Activated CD4-positive, alpha-beta T cell treated with anti-CD3 and anti-CD28 coated beads, Interleukin-2, amount 10 ng/mL, durations not matched to agents 24 days and 14 days (primary cell): ENCODE measurements around the gene HIPK1. TPM values are rescaled to one million over a fixed set of nuclear protein-coding genes. Genes with fewer than 3 reads are reported as not detected.
"Not testable (repeated sequence)": the region's sequence is repeated elsewhere in the genome, so short reads cannot be mapped to it uniquely, and the experiment has no call there.

Experiments used
- DNase-seq: peaks from one replicate; pipeline ENCODE4 v3.0.0; 2022
- H3K27ac Mint-ChIP-seq: one replicate; pipeline ENCODE4 v1.8.0; 2022; ENCODE audit warnings: mild to moderate bottlenecking, mixed read lengths
- H3K27me3 Mint-ChIP-seq: one replicate; pipeline ENCODE4 v1.8.0; 2022; ENCODE audit warnings: mixed read lengths
- H3K36me3 Mint-ChIP-seq: one replicate; pipeline ENCODE4 v1.8.0; 2022; ENCODE audit warnings: low read depth, mild to moderate bottlenecking, mixed read lengths
- H3K4me1 Mint-ChIP-seq: one replicate; pipeline ENCODE4 v1.8.0; 2021; ENCODE audit warnings: mixed read lengths
- H3K4me3 Mint-ChIP-seq: one replicate; pipeline ENCODE4 v1.8.0; 2022; ENCODE audit warnings: mild to moderate bottlenecking, moderate library complexity, mixed read lengths
- H3K9me3 Mint-ChIP-seq: one replicate; pipeline ENCODE4 v1.8.0; 2021; ENCODE audit warnings: mixed read lengths
- intact Hi-C: fragments of 100-400 bp; cut with micrococcal nuclease; formaldehyde crosslinking; loops from one replicate; pipeline ENCODE4 v1.15.1; 2023
- total RNA-seq: library from RNA; stranded (reverse); gene quantifications from 2 replicates; pipeline ENCODE4 v1.2.3, GENCODE V29; 2022

Gene HIPK1
- total RNA-seq, 1 donor from 2014 or later, result 81.3 TPM

GRCh38 chr1:113986802-113987201 lies 57.7 kb downstream of the HIPK1 start:
- DNase-seq, result no peak
- H3K27me3 Mint-ChIP-seq, result no peaks in the 10 kb centered on the region
- no peak overlapping the region for H3K27ac Mint-ChIP-seq
- no peaks in the 10 kb centered on the region for H3K9me3 Mint-ChIP-seq
- H3K4me3 Mint-ChIP-seq, result no peak overlapping the region
- intact Hi-C loops, result no loop called here
- no peaks in the 10 kb centered on the region for H3K36me3 Mint-ChIP-seq
- H3K4me1 Mint-ChIP-seq, result peaks cover 2% of the 10 kb centered on the region

- Mint-ChIP-seq H3K4me1 (peaks cover 2% of the 10 kb centered on the region), H3K27me3 (no peaks in the 10 kb centered on the region), H3K36me3 (no peaks in the 10 kb centered on the region), H3K9me3 (no peaks in the 10 kb centered on the region), H3K4me3 (no peak overlapping the region), H3K27ac (no peak overlapping the region)
- DNase-seq, result no peak
- intact Hi-C loops, result no loop called here
Observed at GRCh38 chr1:113987259-113987658, 58.1 kb downstream of the HIPK1 start.

- H3K27ac Mint-ChIP-seq, result no peak overlapping the region
- H3K4me3 Mint-ChIP-seq, result no peak overlapping the region
- peaks cover 3% of the 10 kb centered on the region for H3K36me3 Mint-ChIP-seq
- H3K9me3 Mint-ChIP-seq, result peaks cover 19% of the 10 kb centered on the region
- H3K27me3 Mint-ChIP-seq, result no peaks in the 10 kb centered on the region
- H3K4me1 Mint-ChIP-seq, result no peaks in the 10 kb centered on the region
- DNase-seq, result no peak
- intact Hi-C loops, result no loop called here
Observed at GRCh38 chr1:113990530-113990929, 61.4 kb downstream of the HIPK1 start.

GRCh38 chr1:113990961-113991360 lies 61.8 kb downstream of the HIPK1 start:
- Mint-ChIP-seq H3K27ac (no peak overlapping the region), H3K4me3 (no peak overlapping the region), H3K9me3 (peaks cover 20% of the 10 kb centered on the region), H3K36me3 (peaks cover 3% of the 10 kb centered on the region), H3K4me1 (no peaks in the 10 kb centered on the region), H3K27me3 (no peaks in the 10 kb centered on the region)
- no peak for DNase-seq
- intact Hi-C loops, result no loop called here

- Mint-ChIP-seq H3K27me3 (no peaks in the 10 kb centered on the region), H3K27ac (no peak overlapping the region), H3K4me3 (no peak overlapping the region), H3K9me3 (peaks cover 20% of the 10 kb centered on the region), H3K4me1 (no peaks in the 10 kb centered on the region), H3K36me3 (peaks cover 3% of the 10 kb centered on the region)
- no peak for DNase-seq
- intact Hi-C loops, result no loop called here
Observed at GRCh38 chr1:113991467-113991997, 62.4 kb downstream of the HIPK1 start.

- H3K27me3 Mint-ChIP-seq, result no peaks in the 10 kb centered on the region
- H3K27ac Mint-ChIP-seq, result no peak overlapping the region
- no peaks in the 10 kb centered on the region for H3K4me1 Mint-ChIP-seq
- intact Hi-C loops, result no loop called here
- no peak overlapping the region for H3K4me3 Mint-ChIP-seq
- no peak for DNase-seq
- H3K9me3 Mint-ChIP-seq, result peaks cover 20% of the 10 kb centered on the region
- peaks cover 3% of the 10 kb centered on the region for H3K36me3 Mint-ChIP-seq
Observed at GRCh38 chr1:113993072-113993471, 63.9 kb downstream of the HIPK1 start.

- peaks cover 3% of the 10 kb centered on the region for H3K36me3 Mint-ChIP-seq
- no peak for DNase-seq
- peaks cover 20% of the 10 kb centered on the region for H3K9me3 Mint-ChIP-seq
- intact Hi-C loops, result no loop called here
- no peak overlapping the region for H3K4me3 Mint-ChIP-seq
- peaks cover 2% of the 10 kb centered on the region for H3K27me3 Mint-ChIP-seq
- no peaks in the 10 kb centered on the region for H3K4me1 Mint-ChIP-seq
- no peak overlapping the region for H3K27ac Mint-ChIP-seq
Observed at GRCh38 chr1:113993766-113994165, 64.6 kb downstream of the HIPK1 start.

- Mint-ChIP-seq H3K27ac (no peak overlapping the region), H3K4me1 (no peaks in the 10 kb centered on the region), H3K27me3 (peaks cover 2% of the 10 kb centered on the region), H3K36me3 (peaks cover 3% of the 10 kb centered on the region), H3K4me3 (no peak overlapping the region), H3K9me3 (peaks cover 20% of the 10 kb centered on the region)
- intact Hi-C loops, result no loop called here
- DNase-seq, result no peak
Observed at GRCh38 chr1:113995382-113995781, 66.3 kb downstream of the HIPK1 start.

GRCh38 chr1:113998361-113998760 lies 69.2 kb downstream of the HIPK1 start:
- DNase-seq, result no peak
- Mint-ChIP-seq H3K27ac (no peak overlapping the region), H3K4me1 (no peaks in the 10 kb centered on the region), H3K27me3 (peaks cover 4% of the 10 kb centered on the region), H3K4me3 (no peak overlapping the region), H3K36me3 (peaks cover 3% of the 10 kb centered on the region), H3K9me3 (peaks cover 14% of the 10 kb centered on the region)
- intact Hi-C loops, result no loop called here

- Mint-ChIP-seq H3K4me3 (no peak overlapping the region), H3K27ac (no peak overlapping the region), H3K9me3 (peaks cover 11% of the 10 kb centered on the region), H3K27me3 (peaks cover 6% of the 10 kb centered on the region), H3K36me3 (peaks cover 2% of the 10 kb centered on the region), H3K4me1 (no peaks in the 10 kb centered on the region)
- intact Hi-C loops, result no loop called here
- DNase-seq, result no peak
Observed at GRCh38 chr1:113999233-113999632, 70.1 kb downstream of the HIPK1 start.

GRCh38 chr1:113999799-114000198 lies 70.7 kb downstream of the HIPK1 start:
- peaks cover 7% of the 10 kb centered on the region for H3K9me3 Mint-ChIP-seq
- no peak overlapping the region for H3K4me3 Mint-ChIP-seq
- H3K4me1 Mint-ChIP-seq, result no peaks in the 10 kb centered on the region
- no peak for DNase-seq
- H3K27ac Mint-ChIP-seq, result no peak overlapping the region
- H3K27me3 Mint-ChIP-seq, result peaks cover 6% of the 10 kb centered on the region
- no peaks in the 10 kb centered on the region for H3K36me3 Mint-ChIP-seq
- intact Hi-C loops, result no loop called here

- DNase-seq, result no peak
- Mint-ChIP-seq H3K27me3 (peaks cover 6% of the 10 kb centered on the region), H3K27ac (no peak overlapping the region), H3K36me3 (no peaks in the 10 kb centered on the region), H3K4me3 (no peak overlapping the region), H3K4me1 (no peaks in the 10 kb centered on the region), H3K9me3 (peaks cover 3% of the 10 kb centered on the region)
- intact Hi-C loops, result no loop called here
Observed at GRCh38 chr1:114000406-114000805, 71.3 kb downstream of the HIPK1 start.

- Mint-ChIP-seq H3K27ac (no peak overlapping the region), H3K9me3 (no peaks in the 10 kb centered on the region), H3K4me1 (no peaks in the 10 kb centered on the region), H3K4me3 (no peak overlapping the region), H3K36me3 (no peaks in the 10 kb centered on the region), H3K27me3 (peaks cover 8% of the 10 kb centered on the region)
- no peak for DNase-seq
- intact Hi-C loops, result no loop called here
Observed at GRCh38 chr1:114002492-114003239, 73.5 kb downstream of the HIPK1 start.

- Mint-ChIP-seq H3K9me3 (no peaks in the 10 kb centered on the region), H3K36me3 (no peaks in the 10 kb centered on the region), H3K27ac (no peak overlapping the region), H3K4me1 (no peaks in the 10 kb centered on the region), H3K4me3 (no peak overlapping the region), H3K27me3 (peaks cover 8% of the 10 kb centered on the region)
- DNase-seq, result no peak
- intact Hi-C loops, result no loop called here
Observed at GRCh38 chr1:114003431-114003830, 74.3 kb downstream of the HIPK1 start.

GRCh38 chr1:114006825-114007224 lies 77.7 kb downstream of the HIPK1 start:
- H3K36me3 Mint-ChIP-seq, DNase-seq, H3K4me1 Mint-ChIP-seq, H3K4me3 Mint-ChIP-seq, intact Hi-C loops, H3K27ac Mint-ChIP-seq, H3K9me3 Mint-ChIP-seq: not testable (repeated sequence)
- peaks cover 13% of the 10 kb centered on the region for H3K27me3 Mint-ChIP-seq
